PFSK-1 (cell line): Measurements from ENCODE around the gene NAA15.

ENCODE experiments used
- FOXP2 ChIP-seq: optimal IDR thresholded peaks from 2 replicates; pipeline ENCODE3; 2011; ENCODE audit warnings: borderline replicate concordance, control low read depth, inconsistent platforms; ENCODE audit not compliant: insufficient read depth; ENCODE audit errors: extremely low read length, extremely low read depth
- POLR2AphosphoS5 ChIP-seq: IDR thresholded peaks from 2 replicates; pipeline ENCODE4 v1.6.1; 2012; ENCODE audit warnings: low read depth, mild to moderate bottlenecking, control low read depth, low read length, moderate library complexity
- REST ChIP-seq, 2 experiments: IDR thresholded peaks; 2 replicates each; pipeline versions ENCODE4 v1.6.1 to v1.8.0; 2011 to 2012; ENCODE audit warnings: low read depth in 2 of 2, low read length in 2 of 2, control low read depth in 1 of 2, inconsistent platforms in 1 of 2, mild to moderate bottlenecking in 1 of 2, moderate library complexity in 1 of 2; ENCODE audit not compliant: insufficient read depth in 1 of 2
- SIN3A ChIP-seq: IDR thresholded peaks from 2 replicates; pipeline ENCODE4 v1.6.1; 2012; ENCODE audit warnings: mild to moderate bottlenecking, low read length, moderate library complexity, borderline replicate concordance; ENCODE audit not compliant: insufficient read depth
- TAF1 ChIP-seq: IDR thresholded peaks from 2 replicates; pipeline ENCODE4 v1.6.1; 2012; ENCODE audit warnings: low read length, control low read depth, borderline replicate concordance; ENCODE audit not compliant: insufficient read depth

The NAA15 gene

GRCh38 chr4:139319571-139319970 is 18.3 kb downstream of the NAA15 start:
- TF ChIP-seq FOXP2 (no peak), SIN3A (no peak), POLR2AphosphoS5 (no peak), REST (IDR thresholded peaks at IDR 0.05; ENCODE audit: insufficient read depth in 1 of 2, low read depth in 2 of 2, low read length in 2 of 2) (no peak), TAF1 (no peak)

GRCh38 chr4:139324620-139325019 is 23.3 kb downstream of the NAA15 start:
- no peak for TF ChIP-seq TAF1
- TF ChIP-seq SIN3A = no peak
- TF ChIP-seq REST (IDR thresholded peaks at IDR 0.05; ENCODE audit: insufficient read depth in 1 of 2, low read depth in 2 of 2, low read length in 2 of 2) = no peak
- TF ChIP-seq POLR2AphosphoS5 = no peak
- no peak for TF ChIP-seq FOXP2

GRCh38 chr4:139329665-139330200 is 28.4 kb downstream of the NAA15 start:
- TF ChIP-seq FOXP2 = no peak
- TF ChIP-seq REST (IDR thresholded peaks at IDR 0.05; ENCODE audit: insufficient read depth in 1 of 2, low read depth in 2 of 2, low read length in 2 of 2) = no peak
- no peak for TF ChIP-seq TAF1
- TF ChIP-seq SIN3A = no peak
- TF ChIP-seq POLR2AphosphoS5 = no peak

- no peak for TF ChIP-seq POLR2AphosphoS5
- TF ChIP-seq FOXP2 = no peak
- TF ChIP-seq SIN3A = no peak
- TF ChIP-seq TAF1 = no peak
- no peak for TF ChIP-seq REST (IDR thresholded peaks at IDR 0.05; ENCODE audit: insufficient read depth in 1 of 2, low read depth in 2 of 2, low read length in 2 of 2)
Measured at GRCh38 chr4:139330283-139330682, 29.0 kb downstream of the NAA15 start.

GRCh38 chr4:139331185-139331584 is 29.9 kb downstream of the NAA15 start:
- TF ChIP-seq TAF1 = no peak
- TF ChIP-seq REST (IDR thresholded peaks at IDR 0.05; ENCODE audit: insufficient read depth in 1 of 2, low read depth in 2 of 2, low read length in 2 of 2) = no peak
- TF ChIP-seq POLR2AphosphoS5 = no peak
- TF ChIP-seq SIN3A = no peak
- TF ChIP-seq FOXP2 = no peak
